Esophagus (tissue), 2 donors: ENCODE results near the gene SMYD2. TPM values are rescaled to one million over a fixed set of nuclear protein-coding genes. Genes with fewer than 3 reads are reported as not detected.

Source experiments
- H3K27ac ChIP-seq, 2 donors: one replicate each; pipeline ENCODE4 v1.5.1; 2013; ENCODE audit warnings: low read depth in 2 of 2, mild to moderate bottlenecking in 2 of 2, inconsistent platforms in 1 of 2, low read length in 1 of 2, moderate library complexity in 1 of 2
- H3K27me3 ChIP-seq, 2 donors: one replicate each; pipeline ENCODE4 v1.6.1; 2013; ENCODE audit warnings: low read length in 2 of 2, control low read depth in 1 of 2, mild to moderate bottlenecking in 1 of 2; ENCODE audit not compliant: insufficient read depth in 2 of 2, control insufficient read depth in 1 of 2
- H3K36me3 ChIP-seq, 2 donors: one replicate each; pipeline ENCODE4 v1.6.1; 2013; ENCODE audit warnings: low read length in 1 of 2; ENCODE audit not compliant: control insufficient read depth in 2 of 2, insufficient read depth in 2 of 2
- H3K4me1 ChIP-seq, 2 donors: one replicate each; pipeline ENCODE4 v1.6.1; 2013; ENCODE audit warnings: low read length in 1 of 2; ENCODE audit not compliant: control insufficient read depth in 2 of 2, insufficient read depth in 2 of 2
- H3K4me3 ChIP-seq, 2 donors: one replicate each; pipeline ENCODE4 v1.5.1; 2013; ENCODE audit warnings: low read length in 2 of 2, mild to moderate bottlenecking in 2 of 2, low read depth in 1 of 2, moderate library complexity in 1 of 2
- H3K9me3 ChIP-seq, 2 donors: one replicate each; pipeline ENCODE4 v1.6.1; 2013; ENCODE audit warnings: mild to moderate bottlenecking in 2 of 2, low read depth in 1 of 2, low read length in 1 of 2, moderate library complexity in 1 of 2; ENCODE audit not compliant: control insufficient read depth in 2 of 2, insufficient read depth in 1 of 2
- WGBS, 2 donors: extraction: QIAGEN DNeasy Blood & Tissue Kit; methylation state at CpG; one replicate each; pipeline ENCODE4 v1.1.7; 2013; 5-methylcytosine and 5-hydroxymethylcytosine counted together
- polyA plus RNA-seq, 2 donors: library from polyadenylated mRNA; stranded (reverse); fragments of 200-250 nt; gene quantifications; one replicate each; pipeline ENCODE4 v1.2.3, GENCODE V29; 2013
- donor health status: healthy with polysubstance abuse.
- donor health status: Bipolar disorder and iron deficiency.

Gene SMYD2
- polyA plus RNA-seq, 2 donors: 17.5 to 20.4 TPM

DNA sequence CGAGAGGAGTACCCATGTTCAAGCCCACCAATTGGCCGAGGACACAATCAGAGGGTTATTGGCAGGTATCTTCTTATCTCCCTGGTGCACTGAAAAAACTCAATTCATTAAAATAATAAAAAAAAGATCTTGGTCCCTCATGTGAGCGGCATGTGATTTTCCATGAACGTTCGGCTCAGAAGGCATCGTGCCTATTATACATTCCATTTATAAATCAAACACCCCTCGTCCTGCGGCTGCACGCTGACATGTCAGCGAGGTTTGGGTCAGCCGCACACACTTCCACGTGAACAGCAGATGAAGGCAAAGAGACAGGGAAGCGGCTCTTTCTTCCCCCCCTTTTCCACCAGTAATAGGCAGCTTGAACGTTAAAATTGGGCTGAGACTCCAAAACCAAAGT, 31.3 kb upstream of the SMYD2 start:
- H3K36me3 ChIP-seq: no peaks in the 10 kb centered on the region
- H3K4me3 ChIP-seq: no peak overlapping the region
- 92 to 94% methylated on average over 14 of the region's 14 CpGs for WGBS, 2 donors
- H3K27ac ChIP-seq: no peak overlapping the region
- no peaks in the 10 kb centered on the region for H3K9me3 ChIP-seq
- H3K4me1 ChIP-seq: no peaks in the 10 kb centered on the region
- no peaks in the 10 kb centered on the region for H3K27me3 ChIP-seq

DNA sequence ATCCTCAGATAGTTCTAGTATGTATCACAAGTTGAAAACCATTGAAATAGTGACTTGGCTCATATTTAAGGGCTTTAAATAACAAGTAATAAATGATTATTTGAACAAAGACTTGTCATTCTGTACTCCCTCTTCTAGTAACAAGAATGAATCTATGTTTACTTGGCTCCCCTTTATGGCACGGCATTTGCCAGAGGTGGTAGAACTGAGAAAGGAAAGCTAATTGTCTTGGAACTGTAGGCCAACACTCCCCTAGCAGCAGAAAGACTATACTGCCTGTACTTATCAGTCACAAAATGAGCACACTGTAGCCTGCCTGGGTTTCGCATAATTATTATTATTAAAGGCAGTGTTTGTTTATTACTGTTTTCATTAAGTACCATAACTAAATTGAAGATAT, 29.6 kb upstream of the SMYD2 start:
- Histone ChIP-seq H3K4me1 (no peaks in the 10 kb centered on the region), H3K9me3 (no peaks in the 10 kb centered on the region), H3K27ac (no peak overlapping the region), H3K27me3 (no peaks in the 10 kb centered on the region), H3K4me3 (no peak overlapping the region), H3K36me3 (no peaks in the 10 kb centered on the region)
- 46 to 68% methylated on average over 2 of the region's 2 CpGs for WGBS, 2 donors

DNA sequence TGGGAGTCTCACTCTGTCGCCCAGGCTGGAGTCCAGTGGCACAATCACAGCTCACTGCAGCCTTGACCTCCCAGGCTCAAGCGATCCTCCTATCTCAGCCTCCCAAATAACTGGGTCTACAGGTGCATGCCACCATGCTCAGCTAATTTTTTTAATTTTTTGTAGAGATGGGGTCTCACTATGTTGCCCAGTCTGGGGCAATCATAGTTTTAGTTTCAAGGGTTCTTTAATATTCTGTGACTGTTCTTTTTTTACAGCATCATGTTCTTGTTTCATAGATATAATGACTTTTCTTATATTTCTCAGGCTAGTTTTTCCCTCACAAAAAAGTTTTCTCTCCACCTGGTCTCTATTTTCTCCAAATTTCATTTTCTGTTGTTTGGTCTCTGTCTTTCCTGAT, 25.4 kb upstream of the SMYD2 start:
- 88 to 96% methylated on average over 2 of the region's 2 CpGs for WGBS, 2 donors
- no peaks in the 10 kb centered on the region for H3K36me3 ChIP-seq
- no peaks in the 10 kb centered on the region for H3K9me3 ChIP-seq
- H3K27ac ChIP-seq: no peak overlapping the region
- H3K4me1 ChIP-seq: no peaks in the 10 kb centered on the region
- no peaks in the 10 kb centered on the region for H3K27me3 ChIP-seq
- no peak overlapping the region for H3K4me3 ChIP-seq

DNA sequence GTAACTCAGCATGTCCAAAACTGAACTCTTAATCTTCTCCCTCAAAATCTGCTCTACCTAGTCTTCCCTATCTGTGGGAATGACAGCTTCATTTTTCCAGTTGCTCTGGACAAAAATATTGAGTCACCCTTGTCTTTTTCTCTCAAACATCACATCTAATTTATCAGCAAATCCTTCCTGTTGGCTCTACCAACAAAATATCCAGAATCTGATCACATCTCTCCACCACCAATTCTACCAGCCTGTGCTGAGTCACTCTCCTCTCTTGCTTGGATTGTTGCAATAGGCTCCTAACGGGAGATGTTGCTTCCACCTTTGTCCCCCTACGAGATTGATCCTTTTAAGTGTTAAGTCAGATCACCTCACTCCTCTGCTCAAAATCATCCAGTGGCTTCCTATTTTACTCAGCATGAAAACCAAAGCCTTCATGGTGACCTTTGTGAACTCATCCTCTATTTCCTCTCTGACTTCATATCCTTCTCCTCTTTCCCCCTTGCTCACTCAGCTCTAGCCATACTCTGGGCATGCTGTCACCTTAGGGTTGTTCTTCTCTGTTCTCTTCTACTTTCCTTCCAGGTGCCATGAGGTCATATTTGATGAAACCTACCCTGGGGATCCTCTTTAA, 21.5 kb upstream of the SMYD2 start:
- WGBS, 2 donors: 57 to 59% methylated on average over 2 of the region's 2 CpGs
- no peak overlapping the region for H3K27ac ChIP-seq
- H3K4me3 ChIP-seq: no peak overlapping the region
- no peaks in the 10 kb centered on the region for H3K27me3 ChIP-seq
- no peaks in the 10 kb centered on the region for H3K4me1 ChIP-seq
- no peaks in the 10 kb centered on the region for H3K36me3 ChIP-seq
- no peaks in the 10 kb centered on the region for H3K9me3 ChIP-seq

DNA sequence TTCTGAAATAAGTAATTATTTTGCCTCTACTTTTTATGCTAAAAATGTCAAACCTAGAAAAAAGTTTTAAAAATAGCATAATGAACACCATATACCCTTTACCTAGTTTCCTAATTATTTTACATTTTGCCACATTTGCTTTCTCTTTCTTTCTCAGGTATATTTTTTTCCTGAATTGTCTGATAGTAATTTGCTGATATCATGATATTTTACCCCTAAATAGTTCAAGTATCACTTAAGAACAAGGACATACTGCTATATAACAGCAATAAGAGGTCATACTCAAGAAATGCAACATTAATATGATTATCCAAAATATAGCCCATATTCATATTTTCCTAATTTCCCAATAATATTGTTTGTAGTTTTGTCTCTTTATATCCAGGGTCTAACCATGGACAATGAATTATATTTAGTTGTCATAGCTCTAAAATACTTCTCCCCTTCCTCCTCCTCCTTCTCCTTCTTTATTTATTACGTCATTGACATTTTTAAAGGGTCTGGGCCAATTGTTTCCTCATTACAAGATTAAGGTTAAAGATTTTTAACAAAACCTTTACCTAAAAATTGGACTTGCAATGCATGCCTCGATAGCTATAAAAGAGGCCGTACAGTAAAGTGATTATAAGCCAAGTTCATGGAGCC, 20.3 kb upstream of the SMYD2 start:
- Histone ChIP-seq H3K27me3 (no peaks in the 10 kb centered on the region), H3K9me3 (no peaks in the 10 kb centered on the region), H3K4me1 (no peaks in the 10 kb centered on the region), H3K36me3 (no peaks in the 10 kb centered on the region), H3K27ac (no peak overlapping the region), H3K4me3 (no peak overlapping the region)
- WGBS, 2 donors: 78% methylated on average over 3 of the region's 3 CpGs

DNA sequence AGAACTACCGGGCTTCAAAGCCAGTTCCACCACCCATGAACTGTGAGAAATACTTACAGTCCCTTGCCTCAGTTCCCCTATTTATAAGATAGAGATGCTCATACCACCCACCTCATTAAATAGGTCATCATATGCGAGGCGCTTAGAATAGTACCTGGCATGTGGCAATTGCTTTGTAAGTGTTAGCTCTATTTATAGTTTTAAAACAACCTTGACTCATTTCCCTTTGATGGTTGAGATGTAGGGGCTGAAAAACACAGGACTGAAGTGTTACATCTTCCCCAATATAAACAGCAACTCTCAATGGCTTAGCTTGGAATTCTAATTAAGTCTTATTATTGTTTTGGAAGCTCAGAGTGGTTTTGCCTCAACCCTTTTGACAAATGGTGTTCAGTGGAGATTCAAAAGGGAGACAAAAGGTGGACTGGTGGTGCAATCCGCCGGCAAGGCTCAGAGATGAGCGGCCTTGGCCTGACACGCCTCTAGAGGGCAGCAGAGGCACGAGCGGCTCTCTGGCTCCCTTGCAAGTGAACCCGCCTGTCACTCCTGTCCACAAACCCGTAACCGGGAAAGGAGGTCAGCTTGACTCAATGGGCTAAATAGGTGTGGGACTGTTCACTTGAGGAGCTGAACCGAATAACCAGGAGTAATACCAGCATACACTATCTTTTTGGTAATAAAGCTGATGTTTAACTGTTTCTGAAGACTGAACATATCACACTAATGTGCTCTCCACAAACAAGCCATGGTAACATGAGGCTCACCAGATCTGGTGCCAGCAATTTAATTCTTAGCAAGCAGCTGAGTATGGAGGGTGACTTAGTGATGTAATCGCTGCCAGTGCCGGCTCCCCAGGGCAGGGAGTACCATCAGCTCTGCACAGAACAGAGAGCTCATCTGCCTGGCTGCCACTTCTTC, 19.5 kb upstream of the SMYD2 start:
- H3K9me3 ChIP-seq: no peaks in the 10 kb centered on the region
- H3K27me3 ChIP-seq: no peaks in the 10 kb centered on the region
- H3K4me1 ChIP-seq: no peaks in the 10 kb centered on the region
- H3K27ac ChIP-seq: no peak overlapping the region
- WGBS, 2 donors: 8 to 10% methylated on average over 15 of the region's 15 CpGs
- no peak overlapping the region for H3K4me3 ChIP-seq
- H3K36me3 ChIP-seq: no peaks in the 10 kb centered on the region

DNA sequence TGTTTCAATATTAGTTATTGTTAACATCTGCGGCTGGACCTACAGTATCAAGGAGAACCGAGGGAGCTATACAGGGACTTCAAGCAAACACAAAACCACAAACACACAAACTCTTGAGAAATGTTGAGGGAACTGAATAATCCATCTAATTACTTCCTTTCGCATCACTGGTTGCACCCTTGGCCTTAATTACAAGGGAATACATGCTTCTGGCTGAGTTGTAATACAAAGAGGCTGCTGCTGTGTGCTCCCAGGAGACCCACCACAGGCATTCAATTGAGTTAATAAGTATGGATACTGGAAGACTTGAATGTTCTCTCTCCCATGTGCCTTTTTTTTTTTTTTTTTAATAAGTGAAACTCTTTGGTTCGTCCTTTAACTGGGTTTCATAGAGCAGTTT, 16.8 kb upstream of the SMYD2 start:
- no peak overlapping the region for H3K27ac ChIP-seq
- H3K4me3 ChIP-seq: no peak overlapping the region
- H3K9me3 ChIP-seq: no peaks in the 10 kb centered on the region
- no peaks in the 10 kb centered on the region for H3K36me3 ChIP-seq
- H3K27me3 ChIP-seq: no peaks in the 10 kb centered on the region
- H3K4me1 ChIP-seq: no peaks in the 10 kb centered on the region
- 74 to 82% methylated on average over 4 of the region's 4 CpGs for WGBS, 2 donors

DNA sequence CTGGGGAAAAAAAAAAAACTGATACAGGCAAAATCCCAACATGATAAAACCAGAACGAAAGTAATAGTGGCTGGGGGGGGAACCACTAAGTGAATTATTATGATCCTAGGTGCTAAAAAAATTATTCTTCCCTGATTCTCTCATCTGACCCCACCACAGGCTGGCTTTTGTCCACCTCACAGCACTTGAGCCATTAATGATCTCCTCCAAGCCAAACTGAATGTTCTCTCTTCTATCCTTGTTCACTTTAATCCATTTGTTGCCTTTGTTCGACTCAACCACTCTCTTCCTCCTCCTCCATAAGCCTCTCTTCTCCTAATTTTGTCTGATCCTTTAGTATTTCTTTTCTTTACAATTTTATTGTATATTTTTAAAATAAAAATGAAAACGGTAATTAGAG, 16.0 kb upstream of the SMYD2 start:
- H3K27me3 ChIP-seq: no peaks in the 10 kb centered on the region
- WGBS, 2 donors: 77 to 79% methylated on average over 3 of the region's 3 CpGs

DNA sequence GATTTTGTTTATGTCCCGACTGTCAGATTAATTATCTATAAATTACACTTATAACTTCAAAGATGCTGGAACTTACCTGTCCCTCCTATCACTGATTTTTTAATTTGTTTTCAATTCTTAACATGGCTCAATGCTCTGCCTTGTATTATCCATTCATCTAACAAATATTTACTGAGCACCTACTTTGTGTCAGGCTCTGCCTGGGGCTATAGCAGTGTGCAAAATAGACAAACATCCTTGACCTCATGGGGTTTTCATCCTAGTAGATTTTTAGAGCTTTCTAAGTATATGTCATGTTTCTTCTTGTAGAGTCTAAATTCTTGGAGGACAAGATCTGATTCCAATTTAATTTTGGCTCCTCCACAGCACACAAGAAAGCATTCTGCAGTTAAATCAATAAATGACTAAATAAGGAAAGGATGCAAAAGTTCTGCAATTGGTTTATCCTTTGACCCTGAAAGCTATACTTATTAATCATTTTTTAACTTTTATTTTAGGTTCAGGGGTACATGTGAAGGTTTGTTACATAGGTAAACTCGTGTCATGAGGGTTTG, 10.8 kb upstream of the SMYD2 start:
- no peaks in the 10 kb centered on the region for H3K9me3 ChIP-seq
- no peak overlapping the region for H3K27ac ChIP-seq
- H3K4me3 ChIP-seq: no peak overlapping the region
- H3K27me3 ChIP-seq: no peaks in the 10 kb centered on the region
- H3K36me3 ChIP-seq: no peaks in the 10 kb centered on the region
- no peaks in the 10 kb centered on the region for H3K4me1 ChIP-seq
- WGBS, 2 donors: 60 to 68% methylated on average over 2 of the region's 2 CpGs

More for the DNA sequence above, 16.0 kb upstream of the SMYD2 start:
- Histone ChIP-seq H3K36me3 (no peaks in the 10 kb centered on the region), H3K9me3 (no peaks in the 10 kb centered on the region), H3K27ac (no peak overlapping the region), H3K4me3 (no peak overlapping the region), H3K4me1 (no peaks in the 10 kb centered on the region)
